Left ventricle myocardium inferior (tissue), 1 donor: Measurements from ENCODE around the gene AZIN2. TPM values are rescaled to one million over a fixed set of nuclear protein-coding genes. Genes with fewer than 3 reads are reported as not detected.
"Not testable (repeated sequence)": the region's sequence is repeated elsewhere in the genome, so short reads cannot be mapped to it uniquely, and the experiment has no call there.

ENCODE experiments used
- DNase-seq: peaks from one replicate; pipeline ENCODE4 v3.0.0-alpha.2; 2020
- H3K27ac ChIP-seq: fragments of 200-600 bp; replicated peaks from 2 replicates; pipeline ENCODE4 v1.8.0; 2021
- H3K27me3 ChIP-seq: fragments of 200-600 bp; 2 replicates; pipeline ENCODE4 v1.8.0; 2021; ENCODE audit warnings: low read depth
- H3K36me3 ChIP-seq: fragments of 200-600 bp; 2 replicates; pipeline ENCODE4 v1.8.0; 2021
- H3K4me1 ChIP-seq: fragments of 200-600 bp; 2 replicates; pipeline ENCODE4 v1.8.0; 2021
- H3K4me3 ChIP-seq: fragments of 200-600 bp; 2 replicates; pipeline ENCODE4 v1.8.0; 2021; ENCODE audit warnings: mild to moderate bottlenecking, moderate library complexity
- H3K9me3 ChIP-seq: fragments of 200-600 bp; replicated peaks from 2 replicates; pipeline ENCODE4 v1.8.0; 2021
- CTCF ChIP-seq: fragments of 200-600 bp; IDR thresholded peaks from 2 replicates; pipeline ENCODE4 v1.8.0; 2021; ENCODE audit warnings: antibody characterized with exemption, mild to moderate bottlenecking, borderline replicate concordance
- intact Hi-C: fragments of 100-400 bp; cut with micrococcal nuclease; formaldehyde crosslinking; loops from one replicate; pipeline ENCODE4 v1.11.0; 2022
- total RNA-seq: library from RNA; stranded (reverse); fragmentation: NEBNext Ultra II Directional; extraction: Animal tissue kit (Norgen Biotek cat#: 25700); gene quantifications from one replicate; pipeline ENCODE4 v1.2.1, GENCODE V29; 2021
- donor health status: DM: no; HTN: yes; CAD: no; lungs with severe emphysema.

AZIN2 gene
- total RNA-seq, 1 donor from 2014 or later, result 2.8 TPM

GRCh38 chr1:33132549-33132948, 51.6 kb downstream of the AZIN2 start:
- no peaks in the 10 kb centered on the region for H3K27me3 ChIP-seq
- no peak for TF ChIP-seq CTCF
- H3K4me3 ChIP-seq, result no peak overlapping the region
- no peaks in the 10 kb centered on the region for H3K36me3 ChIP-seq
- no peak for DNase-seq
- no peak overlapping the region for H3K27ac ChIP-seq
- H3K4me1 ChIP-seq, result peaks cover 11% of the 10 kb centered on the region
- intact Hi-C loops, result no loop called here
- no peaks in the 10 kb centered on the region for H3K9me3 ChIP-seq

GRCh38 chr1:33133478-33134105, 52.6 kb downstream of the AZIN2 start:
- intact Hi-C loops, result no loop called here
- Histone ChIP-seq H3K9me3 (no peaks in the 10 kb centered on the region), H3K4me3 (no peak overlapping the region), H3K27ac (no peak overlapping the region), H3K36me3 (no peaks in the 10 kb centered on the region), H3K27me3 (no peaks in the 10 kb centered on the region), H3K4me1 (peaks cover under 1% of the 10 kb centered on the region)
- no peak for TF ChIP-seq CTCF
- DNase-seq, result no peak

- H3K4me3 ChIP-seq, H3K9me3 ChIP-seq, DNase-seq, H3K27me3 ChIP-seq, H3K4me1 ChIP-seq, H3K27ac ChIP-seq, H3K36me3 ChIP-seq, intact Hi-C loops: not testable (repeated sequence)
Measured at GRCh38 chr1:33136041-33136440, 55.1 kb downstream of the AZIN2 start.

GRCh38 chr1:33137800-33138199, 56.8 kb downstream of the AZIN2 start:
- no peak overlapping the region for H3K4me3 ChIP-seq
- no peaks in the 10 kb centered on the region for H3K27me3 ChIP-seq
- H3K36me3 ChIP-seq, result no peaks in the 10 kb centered on the region
- H3K4me1 ChIP-seq, result peaks cover 3% of the 10 kb centered on the region
- DNase-seq, result peak; percentile 44
- no peaks in the 10 kb centered on the region for H3K9me3 ChIP-seq
- intact Hi-C loops, result no loop called here
- no peak overlapping the region for H3K27ac ChIP-seq
- TF ChIP-seq CTCF, result peak; percentile 67

GRCh38 chr1:33140153-33141149, 59.5 kb downstream of the AZIN2 start:
- DNase-seq, result no peak
- TF ChIP-seq CTCF, result peak; percentile 22
- Histone ChIP-seq H3K4me1 (peaks cover 14% of the 10 kb centered on the region), H3K27ac (no peak overlapping the region), H3K36me3 (peaks cover 5% of the 10 kb centered on the region), H3K27me3 (no peaks in the 10 kb centered on the region), H3K9me3 (no peaks in the 10 kb centered on the region), H3K4me3 (no peak overlapping the region)
- intact Hi-C loops, result no loop called here

GRCh38 chr1:33141216-33141615, 60.3 kb downstream of the AZIN2 start:
- Histone ChIP-seq H3K36me3 (peaks cover 10% of the 10 kb centered on the region), H3K4me3 (no peak overlapping the region), H3K4me1 (peaks cover 14% of the 10 kb centered on the region), H3K27me3 (no peaks in the 10 kb centered on the region), H3K27ac (no peak overlapping the region), H3K9me3 (no peaks in the 10 kb centered on the region)
- intact Hi-C loops, result no loop called here
- DNase-seq, result no peak
- no peak for TF ChIP-seq CTCF
